ENCODE measurements around the gene GALNT16.

DNA sequence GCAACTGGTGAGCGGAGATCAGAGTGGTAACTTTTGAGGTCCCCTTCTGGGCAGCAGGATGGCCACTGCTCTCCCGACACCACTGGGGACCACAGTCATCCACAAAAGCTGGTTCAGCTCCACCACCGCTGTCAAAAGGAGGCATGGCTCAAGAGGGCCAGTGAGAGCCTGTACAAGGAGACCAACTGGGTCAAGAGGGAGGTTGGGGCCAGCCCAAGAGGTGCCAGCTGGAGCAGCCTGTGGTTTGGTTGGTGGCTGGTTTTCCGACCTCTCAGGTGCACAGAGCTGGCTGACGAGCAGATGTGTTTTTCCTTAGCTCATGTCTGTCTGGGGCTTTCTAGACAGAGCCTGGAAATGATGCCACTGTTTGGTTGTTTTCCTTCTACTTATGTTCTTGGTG is 78.0 kb downstream of the GALNT16 start:
- TF ChIP-seq MYC (IDR thresholded peaks at IDR 0.05; ENCODE audit: low read depth, low read length) (no peak), CTCF (IDR thresholded peaks at IDR 0.05; ENCODE audit: low read depth, low read length) (no peak), POLR2A (IDR thresholded peaks at IDR 0.05; ENCODE audit: extremely low read depth, insufficient read length) (no peak), MAX (IDR thresholded peaks at IDR 0.05; ENCODE audit: low read depth, low read length) (no peak)

Measured in NB4 (cell line).